Keratinocyte (primary cell): ENCODE measurements around the gene CRKL. TPM values are rescaled to one million over a fixed set of nuclear protein-coding genes. Genes with fewer than 3 reads are reported as not detected.

Experiments
- DNase-seq: peaks from one replicate; pipeline ENCODE4 v3.0.0-alpha.2; 2011; ENCODE audit warnings: low read depth, missing footprints, low spot score
- FAIRE-seq: peaks from 2 replicates; lab custom pipeline; 2011; peaks lifted over from hg19 to GRCh38; lab: Jason Lieb, UNC
- H2AFZ ChIP-seq: 2 replicates; pipeline ENCODE4 v1.6.0; 2012; ENCODE audit warnings: low read length, control low read depth, inconsistent platforms; ENCODE audit not compliant: control insufficient read depth
- H3K27ac ChIP-seq: 2 replicates; pipeline ENCODE4 v1.5.1; 2011; ENCODE audit warnings: low read length; ENCODE audit not compliant: control insufficient read depth, insufficient read depth
- H3K27me3 ChIP-seq: 3 replicates; pipeline ENCODE4 v1.6.0; 2011; ENCODE audit warnings: low read length; ENCODE audit not compliant: control insufficient read depth, insufficient read depth; ENCODE audit errors: extremely low read depth
- H3K36me3 ChIP-seq, 2 experiments: 2 replicates in 1 of 2; 3 replicates in 1 of 2; pipeline ENCODE4 v1.5.1; 2011; ENCODE audit warnings: low read length in 2 of 2, mild to moderate bottlenecking in 1 of 2; ENCODE audit not compliant: control insufficient read depth in 2 of 2, insufficient read depth in 2 of 2; ENCODE audit errors: extremely low read depth in 1 of 2
- H3K4me1 ChIP-seq: 3 replicates; pipeline ENCODE4 v1.5.1; 2011; ENCODE audit warnings: low read length; ENCODE audit not compliant: control insufficient read depth, insufficient read depth; ENCODE audit errors: extremely low read depth
- H3K4me2 ChIP-seq: 3 replicates; pipeline ENCODE4 v1.6.0; 2011; ENCODE audit warnings: low read depth, low read length; ENCODE audit not compliant: control insufficient read depth, insufficient read depth; ENCODE audit errors: extremely low read depth
- H3K4me3 ChIP-seq, 3 experiments: fragments of 200-600 bp in 1 of 3; sonication (generic) in 1 of 3; 2 replicates in 2 of 3; 3 replicates in 1 of 3; pipeline ENCODE4 v1.5.1; 2011 to 2016; ENCODE audit warnings: low read length in 3 of 3, mild to moderate bottlenecking in 3 of 3, control low read depth in 2 of 3, inconsistent platforms in 1 of 3, low read depth in 1 of 3, mixed read lengths in 1 of 3, mixed run types in 1 of 3, moderate library complexity in 1 of 3; ENCODE audit not compliant: control insufficient read depth in 2 of 3, insufficient read depth in 2 of 3; ENCODE audit errors: extremely low read depth in 1 of 3
- H3K79me2 ChIP-seq: 2 replicates; pipeline ENCODE4 v1.6.0; 2012; ENCODE audit warnings: low read length; ENCODE audit not compliant: control insufficient read depth, insufficient read depth
- H3K9ac ChIP-seq: 3 replicates; pipeline ENCODE4 v1.6.0; 2011; ENCODE audit warnings: low read length; ENCODE audit not compliant: control insufficient read depth, insufficient read depth; ENCODE audit errors: extremely low read depth
- H3K9me1 ChIP-seq: 3 replicates; pipeline ENCODE4 v1.6.0; 2011; ENCODE audit warnings: low read length; ENCODE audit not compliant: control insufficient read depth, insufficient read depth; ENCODE audit errors: extremely low read depth
- H3K9me3 ChIP-seq: 2 replicates; pipeline ENCODE4 v1.5.1; 2012; ENCODE audit warnings: low read depth, low read length; ENCODE audit not compliant: control insufficient read depth
- H4K20me1 ChIP-seq: 3 replicates; pipeline ENCODE4 v1.6.0; 2011; ENCODE audit warnings: low read length; ENCODE audit not compliant: control insufficient read depth, insufficient read depth; ENCODE audit errors: extremely low read depth
- EZH2 ChIP-seq: IDR thresholded peaks from one replicate; pipeline ENCODE4 v1.6.1; 2012; ENCODE audit warnings: inconsistent platforms, mild to moderate bottlenecking, low read length, moderate library complexity
- dilution Hi-C: fragments of 300-500 bp; cut with MboI; formaldehyde crosslinking; loops from one replicate; pipeline ENCODE4 v1.7.0; 2020; ENCODE audit warnings: low sequenced_read_pairs; ENCODE audit not compliant: extremely low pct_ligation_motif_present
- polyA plus RNA-seq, 5 experiments: library from polyadenylated mRNA; depleted of rRNA in 3 of 5; stranded (reverse) in 3 of 5; stranded (forward) in 1 of 5; unstranded in 1 of 5; fragments of >200 nt; gene quantifications; 1 replicate in 1 of 5; 2 replicates in 3 of 5; 3 replicates in 1 of 5; pipeline versions ENCODE4 v1.2.1 to v1.2.3, GENCODE V29; 2011 to 2012; ENCODE audit warnings: missing spikeins in 2 of 5, low read depth in 1 of 5, low replicate concordance in 1 of 5
- TF ChIP-seq, protein P1 (sequence below), 3 experiments: IDR thresholded peaks in 1 of 3; conservative IDR thresholded peaks in 1 of 3; optimal IDR thresholded peaks in 1 of 3; 2 replicates in 2 of 3; 3 replicates in 1 of 3; pipeline versions ENCODE3 to v1.5.1; 2011; ENCODE audit warnings: low read length in 3 of 3, mild to moderate bottlenecking in 3 of 3, moderate library complexity in 2 of 3, control low read depth in 1 of 3, inconsistent platforms in 1 of 3; ENCODE audit not compliant: insufficient read depth in 2 of 3; ENCODE audit errors: extremely low read depth in 1 of 3

The CRKL gene
- polyA plus RNA-seq, 1 donor (not counting 4 experiments of a cell fraction or from before 2014, with no cell fraction given) = 32.1 TPM

DNA sequence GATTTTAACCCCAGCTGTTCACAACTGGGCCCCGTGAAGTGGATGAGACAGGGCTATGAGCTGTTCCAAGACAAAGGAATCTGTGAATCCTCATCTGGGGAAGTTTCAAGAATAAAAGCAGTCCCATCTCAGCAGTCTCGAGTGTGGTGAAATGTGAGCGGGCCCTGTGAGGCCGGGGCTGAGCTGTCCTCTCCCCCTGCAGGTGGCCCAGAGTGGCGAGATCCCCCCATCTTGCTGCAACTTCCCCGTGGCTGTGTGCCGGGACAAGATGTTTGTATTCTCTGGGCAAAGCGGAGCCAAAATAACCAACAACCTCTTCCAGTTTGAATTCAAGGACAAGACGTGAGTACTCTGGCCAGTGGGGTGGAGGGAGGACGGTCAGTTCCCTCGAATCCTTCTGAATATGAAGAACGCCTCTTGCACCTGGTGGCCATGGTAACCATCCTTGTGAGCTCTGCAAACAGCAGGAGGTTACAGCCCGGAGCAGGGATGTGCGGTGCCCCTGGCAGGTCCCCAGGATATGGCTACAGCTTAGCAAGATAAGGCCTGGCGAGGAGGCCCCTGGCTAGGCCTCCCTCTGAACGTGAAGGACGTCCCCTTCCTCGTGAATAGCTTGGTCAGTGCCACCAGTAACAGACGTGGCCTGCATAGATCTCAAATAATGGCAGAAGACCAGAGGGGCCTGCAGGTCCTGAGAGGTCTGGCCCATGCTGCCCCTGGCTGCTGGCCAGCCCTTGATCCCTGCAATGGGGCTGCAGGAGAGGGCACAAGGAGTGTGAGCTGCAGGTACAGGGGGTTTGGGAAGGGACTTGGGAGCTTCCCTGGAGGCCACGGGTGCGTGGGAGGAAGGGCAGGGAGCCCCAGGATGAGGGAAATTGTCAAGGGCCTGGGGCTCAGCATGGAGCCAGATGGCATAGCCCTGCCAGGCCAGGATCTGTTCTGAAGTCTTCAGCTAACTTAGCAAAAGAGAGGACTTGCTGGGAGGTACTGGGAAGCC, 73.3 kb downstream of the CRKL start:
- dilution Hi-C loops = no loop called here
- no peaks in the 10 kb centered on the region for H3K9me1 ChIP-seq
- H2AFZ ChIP-seq = no peak overlapping the region
- no peak for DNase-seq
- H3K9ac ChIP-seq = no peak overlapping the region
- H3K27me3 ChIP-seq = no peaks in the 10 kb centered on the region
- no peak overlapping the region for H3K27ac ChIP-seq
- no peak overlapping the region for H3K4me3 ChIP-seq
- FAIRE-seq = no peak
- no peaks in the 10 kb centered on the region for H3K4me1 ChIP-seq
- H3K4me2 ChIP-seq = no peak overlapping the region
- H4K20me1 ChIP-seq = peaks cover 4% of the 10 kb centered on the region
- TF ChIP-seq EZH2 = no peak
- TF ChIP-seq, protein P1, sequence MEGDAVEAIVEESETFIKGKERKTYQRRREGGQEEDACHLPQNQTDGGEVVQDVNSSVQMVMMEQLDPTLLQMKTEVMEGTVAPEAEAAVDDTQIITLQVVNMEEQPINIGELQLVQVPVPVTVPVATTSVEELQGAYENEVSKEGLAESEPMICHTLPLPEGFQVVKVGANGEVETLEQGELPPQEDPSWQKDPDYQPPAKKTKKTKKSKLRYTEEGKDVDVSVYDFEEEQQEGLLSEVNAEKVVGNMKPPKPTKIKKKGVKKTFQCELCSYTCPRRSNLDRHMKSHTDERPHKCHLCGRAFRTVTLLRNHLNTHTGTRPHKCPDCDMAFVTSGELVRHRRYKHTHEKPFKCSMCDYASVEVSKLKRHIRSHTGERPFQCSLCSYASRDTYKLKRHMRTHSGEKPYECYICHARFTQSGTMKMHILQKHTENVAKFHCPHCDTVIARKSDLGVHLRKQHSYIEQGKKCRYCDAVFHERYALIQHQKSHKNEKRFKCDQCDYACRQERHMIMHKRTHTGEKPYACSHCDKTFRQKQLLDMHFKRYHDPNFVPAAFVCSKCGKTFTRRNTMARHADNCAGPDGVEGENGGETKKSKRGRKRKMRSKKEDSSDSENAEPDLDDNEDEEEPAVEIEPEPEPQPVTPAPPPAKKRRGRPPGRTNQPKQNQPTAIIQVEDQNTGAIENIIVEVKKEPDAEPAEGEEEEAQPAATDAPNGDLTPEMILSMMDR (optimal IDR thresholded peaks at IDR 0.05 in 1 of 3, IDR thresholded peaks at IDR 0.05 in 1 of 3, conservative IDR thresholded peaks at IDR 0.05 in 1 of 3; ENCODE audit: extremely low read depth in 1 of 3, insufficient read depth in 2 of 3, low read length in 3 of 3) = no peak
- peaks cover 27 to 51% of the 10 kb centered on the region in 2 experiments for H3K36me3 ChIP-seq
- no peaks in the 10 kb centered on the region for H3K9me3 ChIP-seq
- peaks cover under 1% of the 10 kb centered on the region for H3K79me2 ChIP-seq

GRCh38 chr22:20991252-20992055, 74.2 kb downstream of the CRKL start:
- no peak overlapping the region for H3K27ac ChIP-seq
- no peaks in the 10 kb centered on the region for H3K27me3 ChIP-seq
- FAIRE-seq = no peak
- no peaks in the 10 kb centered on the region for H3K9me1 ChIP-seq
- no peak for DNase-seq
- H3K9ac ChIP-seq = no peak overlapping the region
- H3K79me2 ChIP-seq = no peaks in the 10 kb centered on the region
- dilution Hi-C loops = no loop called here
- no peak overlapping the region for H3K4me3 ChIP-seq
- no peaks in the 10 kb centered on the region for H4K20me1 ChIP-seq
- no peak overlapping the region for H3K4me2 ChIP-seq
- no peaks in the 10 kb centered on the region for H3K9me3 ChIP-seq
- TF ChIP-seq, protein P1 (optimal IDR thresholded peaks at IDR 0.05 in 1 of 3, IDR thresholded peaks at IDR 0.05 in 1 of 3, conservative IDR thresholded peaks at IDR 0.05 in 1 of 3; ENCODE audit: extremely low read depth in 1 of 3, insufficient read depth in 2 of 3, low read length in 3 of 3) = no peak
- TF ChIP-seq EZH2 = no peak
- no peak overlapping the region for H2AFZ ChIP-seq
- H3K36me3 ChIP-seq = peaks cover 26 to 51% of the 10 kb centered on the region in 2 experiments
- no peaks in the 10 kb centered on the region for H3K4me1 ChIP-seq
